Thyroid gland (tissue), 4 donors: ENCODE data around the gene BLM. TPM values are rescaled to one million over a fixed set of nuclear protein-coding genes. Genes with fewer than 3 reads are reported as not detected.
A peak's percentile ranks its signal among the peaks of the same experiment; 100 is the strongest.

Source experiments
- DNase-seq, 2 donors: peaks; one replicate each; pipeline ENCODE4 v3.0.0-alpha.2; 2019
- H3K27ac ChIP-seq, 3 donors: fragments of 200-600 bp; sonication (generic); 1 replicate in 2 of 3; 2 replicates in 1 of 3; pipeline ENCODE4 v1.5.1; 2016 to 2019; ENCODE audit warnings: mild to moderate bottlenecking in 1 of 3, moderate library complexity in 1 of 3
- H3K27me3 ChIP-seq: fragments of 200-600 bp; sonication (generic); one replicate; pipeline ENCODE4 v1.5.1; 2019
- H3K36me3 ChIP-seq, 2 donors: fragments of 200-600 bp; sonication (generic); one replicate each; pipeline ENCODE4 v1.5.1; 2016 to 2019
- H3K4me1 ChIP-seq, 2 donors: fragments of 200-600 bp; sonication (generic); one replicate each; pipeline ENCODE4 v1.5.1; 2017 to 2019
- H3K4me3 ChIP-seq, 3 donors: fragments of 200-600 bp; sonication (generic); replicated peaks in 1 of 3; 1 replicate in 2 of 3; 2 replicates in 1 of 3; pipeline ENCODE4 v1.5.1; 2016; ENCODE audit warnings: mild to moderate bottlenecking in 1 of 3
- H3K9me3 ChIP-seq: fragments of 200-600 bp; sonication (generic); one replicate; pipeline ENCODE4 v1.5.1; 2017
- CTCF ChIP-seq, 6 experiments: fragments of 200-600 bp in 3 of 6; fragments of 450-650 bp in 3 of 6; sonication (generic) in 3 of 6; IDR thresholded peaks; one replicate each; pipeline ENCODE4 v1.5.1; 2016 to 2019; ENCODE audit warnings: antibody characterized with exemption in 6 of 6, mild to moderate bottlenecking in 2 of 6, inconsistent platforms in 1 of 6, moderate library complexity in 1 of 6
- POLR2A ChIP-seq, 2 donors: fragments of 450-650 bp; IDR thresholded peaks; one replicate each; pipeline ENCODE4 v1.6.1; 2017; ENCODE audit warnings: antibody characterized with exemption in 2 of 2, mild to moderate bottlenecking in 2 of 2, moderate library complexity in 1 of 2
- WGBS, 2 donors: methylation state at CpG; one replicate each; pipeline ENCODE4 v1.1.5; 2017; 5-methylcytosine and 5-hydroxymethylcytosine counted together
- intact Hi-C: fragments of 100-400 bp; cut with DNase I; formaldehyde crosslinking; loops from one replicate; pipeline ENCODE4 v1.15.1; 2023
- total RNA-seq, 4 donors: library from RNA; depleted of rRNA; stranded (reverse); fragments of >200 nt; gene quantifications; one replicate each; pipeline ENCODE4 v1.2.3, GENCODE V29; 2016

Gene BLM
- total RNA-seq, 4 donors from 2014 or later = 0.67 to 1.3 (median 1.2) TPM

GRCh38 chr15:90761629-90762028 lies 44.5 kb downstream of the BLM start:
- Histone ChIP-seq H3K36me3 (no peaks in the 10 kb centered on the region), H3K27me3 (no peaks in the 10 kb centered on the region), H3K4me1 (no peaks in the 10 kb centered on the region), H3K27ac (no peak overlapping the region), H3K9me3 (no peaks in the 10 kb centered on the region), H3K4me3 (no peak overlapping the region)
- WGBS, 2 donors = 90 to 95% methylated on average over 3 of the region's 3 CpGs
- no peak for DNase-seq
- intact Hi-C loops = no loop called here
- TF ChIP-seq CTCF (IDR thresholded peaks at IDR 0.05) (no peak), POLR2A (IDR thresholded peaks at IDR 0.05) (no peak)

GRCh38 chr15:90762109-90762508 lies 45.0 kb downstream of the BLM start:
- no peaks in the 10 kb centered on the region for H3K27me3 ChIP-seq
- H3K36me3 ChIP-seq = no peaks in the 10 kb centered on the region
- H3K4me1 ChIP-seq = no peaks in the 10 kb centered on the region
- no peak overlapping the region for H3K4me3 ChIP-seq
- TF ChIP-seq CTCF (IDR thresholded peaks at IDR 0.05) (no peak), POLR2A (IDR thresholded peaks at IDR 0.05) (no peak)
- whole genome bisulfite sequencing, 2 donors = 84 to 85% methylated on average over 6 of the region's 6 CpGs
- no peak overlapping the region for H3K27ac ChIP-seq
- H3K9me3 ChIP-seq = no peaks in the 10 kb centered on the region
- peak; percentile 15 to 20 for DNase-seq
- intact Hi-C loops = no loop called here

GRCh38 chr15:90763366-90764099 lies 46.4 kb downstream of the BLM start:
- no peak overlapping the region for H3K4me3 ChIP-seq
- intact Hi-C loops = no loop called here
- no peaks in the 10 kb centered on the region for H3K9me3 ChIP-seq
- 91 to 93% methylated on average over 4 of the region's 4 CpGs for WGBS, 2 donors
- H3K4me1 ChIP-seq = no peaks in the 10 kb centered on the region
- H3K27ac ChIP-seq = no peak overlapping the region
- no peak for DNase-seq
- H3K36me3 ChIP-seq = no peaks in the 10 kb centered on the region
- TF ChIP-seq CTCF (IDR thresholded peaks at IDR 0.05) (no peak), POLR2A (IDR thresholded peaks at IDR 0.05) (no peak)
- H3K27me3 ChIP-seq = no peaks in the 10 kb centered on the region

- no peaks in the 10 kb centered on the region for H3K36me3 ChIP-seq
- TF ChIP-seq CTCF (IDR thresholded peaks at IDR 0.05) = no peak
- TF ChIP-seq POLR2A (IDR thresholded peaks at IDR 0.05) = no peak
- H3K4me3 ChIP-seq = no peak overlapping the region
- no peaks in the 10 kb centered on the region for H3K9me3 ChIP-seq
- intact Hi-C loops = no loop called here
- no peak overlapping the region for H3K27ac ChIP-seq
- H3K4me1 ChIP-seq = no peaks in the 10 kb centered on the region
- no peaks in the 10 kb centered on the region for H3K27me3 ChIP-seq
- 84 to 88% methylated on average over 2 of the region's 2 CpGs for WGBS, 2 donors
- no peak for DNase-seq
Measured at GRCh38 chr15:90765531-90765930, 48.4 kb downstream of the BLM start.

- Histone ChIP-seq H3K4me1 (no peaks in the 10 kb centered on the region), H3K4me3 (no peak overlapping the region), H3K9me3 (no peaks in the 10 kb centered on the region), H3K27ac (no peak overlapping the region), H3K36me3 (no peaks in the 10 kb centered on the region), H3K27me3 (no peaks in the 10 kb centered on the region)
- intact Hi-C loops = no loop called here
- no peak for TF ChIP-seq CTCF (IDR thresholded peaks at IDR 0.05)
- TF ChIP-seq POLR2A (IDR thresholded peaks at IDR 0.05) = no peak
- DNase-seq = no peak
- 82 to 98% methylated on average over 3 of the region's 3 CpGs for WGBS, 2 donors
Measured at GRCh38 chr15:90765966-90766365, 48.8 kb downstream of the BLM start.
